ENCODE results near the gene SFXN2. TPM values are rescaled to one million over a fixed set of nuclear protein-coding genes. Genes with fewer than 3 reads are reported as not detected.

The SFXN2 gene
- total RNA-seq, 2 experiments from 2014 or later = 22.1 to 30.1 TPM

DNA sequence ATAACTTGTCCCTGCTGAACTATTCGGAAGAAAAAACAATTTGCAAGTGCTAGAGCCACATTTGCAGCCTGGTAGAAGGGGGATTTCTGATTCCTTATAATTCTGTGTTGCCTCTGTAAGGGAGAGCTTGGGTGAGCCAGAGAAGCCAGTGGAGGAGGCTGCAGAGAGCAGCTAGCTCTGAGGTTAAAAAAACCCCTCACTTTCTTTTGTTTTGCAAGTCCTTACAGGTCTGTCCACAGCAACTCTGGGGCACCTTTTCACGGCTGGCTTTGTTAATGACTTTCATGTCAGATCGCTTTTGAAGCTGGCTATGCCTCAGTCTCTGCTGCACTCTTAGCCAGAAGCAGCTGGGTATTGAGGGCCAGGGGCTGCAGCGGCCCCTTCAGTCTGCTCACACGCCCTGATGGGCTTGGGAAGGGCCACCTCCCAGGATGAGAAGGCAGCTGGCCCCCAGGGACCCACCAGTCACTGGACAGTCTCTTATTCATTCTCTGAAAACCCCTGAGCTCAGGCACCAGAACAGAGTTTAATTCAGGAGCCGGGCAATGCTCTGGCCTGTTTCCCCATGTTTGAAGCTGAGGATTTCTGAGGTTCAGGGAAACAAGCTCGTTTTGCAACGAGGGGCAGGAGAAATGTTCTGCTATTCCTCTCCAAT, 39.3 kb upstream of the SFXN2 start:
- Mint-ChIP-seq H3K27ac (peak overlapping the region; percentile 29), H3K4me3 (no peak overlapping the region)

DNA sequence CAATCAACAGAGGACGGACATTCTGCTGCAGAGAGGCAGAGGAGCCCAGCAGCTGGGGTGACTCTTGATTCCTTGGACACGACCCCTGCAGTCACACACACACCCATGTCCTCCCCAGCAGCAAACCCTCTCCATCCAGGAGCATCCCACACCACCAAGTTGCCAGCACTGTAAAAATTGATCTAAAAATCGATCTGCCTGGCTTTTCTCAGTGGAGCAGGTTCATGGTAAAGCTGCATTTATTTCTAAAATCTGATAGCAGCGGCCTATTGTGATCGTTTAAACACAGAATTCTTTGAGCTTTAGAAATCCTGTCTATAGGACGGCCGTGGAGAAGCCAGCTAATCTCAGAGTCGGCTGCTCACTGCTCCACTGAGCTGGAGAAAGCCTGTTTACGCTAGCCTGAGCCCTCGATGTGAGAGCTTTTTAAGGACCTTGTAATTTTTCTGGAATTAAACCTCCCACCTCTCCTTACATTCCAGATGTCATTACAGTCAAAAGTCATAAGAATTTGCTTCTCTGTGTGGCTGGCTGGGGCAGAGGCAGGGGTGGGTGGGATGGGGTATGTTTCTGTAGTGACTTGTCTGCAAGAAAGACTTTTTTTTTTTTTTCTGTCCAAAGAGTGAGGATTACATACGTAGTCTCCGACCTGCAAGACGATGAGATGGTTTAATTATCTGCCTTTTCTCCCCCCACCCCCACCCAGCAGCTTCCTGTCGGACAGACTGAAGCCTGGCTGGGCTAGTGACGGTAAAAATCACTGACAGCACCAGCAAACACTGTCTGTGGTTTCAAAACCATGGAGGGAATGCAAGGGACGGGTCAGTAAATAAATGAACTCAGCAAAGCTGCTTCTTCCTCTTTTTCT, 38.5 kb upstream of the SFXN2 start:
- CTCF ChIA-PET = interaction anchor here (0.6 to 4.8 kb wide), 11 partner anchors 10 to 226 kb away, joined by 3 to 23 read pairs (median 4); partner anchors contain the start of gene SUFU
- Mint-ChIP-seq H3K27ac (no peak overlapping the region), H3K4me3 (no peak overlapping the region), H3K27me3 (no peaks in the 10 kb centered on the region), H3K4me1 (peaks cover 35% of the 10 kb centered on the region), H3K9me3 (ENCODE audit: low read depth) (no peaks in the 10 kb centered on the region), H3K36me3 (peaks cover 6% of the 10 kb centered on the region)
- ATAC-seq = no peak
- DNase-seq = no peak

More for the DNA sequence above, 39.3 kb upstream of the SFXN2 start:
- no peaks in the 10 kb centered on the region for H3K9me3 Mint-ChIP-seq (ENCODE audit: low read depth)
- CTCF ChIA-PET = interaction anchor here (0.6 to 4.8 kb wide), 13 partner anchors 12 to 226 kb away, joined by 3 to 23 read pairs (median 5); partner anchors contain the start of genes SUFU and TRIM8
- peaks cover 35% of the 10 kb centered on the region for H3K4me1 Mint-ChIP-seq
- ATAC-seq (no peak), DNase-seq (no peak)
- H3K27me3 Mint-ChIP-seq = no peaks in the 10 kb centered on the region
- peaks cover 2% of the 10 kb centered on the region for H3K36me3 Mint-ChIP-seq

DNA sequence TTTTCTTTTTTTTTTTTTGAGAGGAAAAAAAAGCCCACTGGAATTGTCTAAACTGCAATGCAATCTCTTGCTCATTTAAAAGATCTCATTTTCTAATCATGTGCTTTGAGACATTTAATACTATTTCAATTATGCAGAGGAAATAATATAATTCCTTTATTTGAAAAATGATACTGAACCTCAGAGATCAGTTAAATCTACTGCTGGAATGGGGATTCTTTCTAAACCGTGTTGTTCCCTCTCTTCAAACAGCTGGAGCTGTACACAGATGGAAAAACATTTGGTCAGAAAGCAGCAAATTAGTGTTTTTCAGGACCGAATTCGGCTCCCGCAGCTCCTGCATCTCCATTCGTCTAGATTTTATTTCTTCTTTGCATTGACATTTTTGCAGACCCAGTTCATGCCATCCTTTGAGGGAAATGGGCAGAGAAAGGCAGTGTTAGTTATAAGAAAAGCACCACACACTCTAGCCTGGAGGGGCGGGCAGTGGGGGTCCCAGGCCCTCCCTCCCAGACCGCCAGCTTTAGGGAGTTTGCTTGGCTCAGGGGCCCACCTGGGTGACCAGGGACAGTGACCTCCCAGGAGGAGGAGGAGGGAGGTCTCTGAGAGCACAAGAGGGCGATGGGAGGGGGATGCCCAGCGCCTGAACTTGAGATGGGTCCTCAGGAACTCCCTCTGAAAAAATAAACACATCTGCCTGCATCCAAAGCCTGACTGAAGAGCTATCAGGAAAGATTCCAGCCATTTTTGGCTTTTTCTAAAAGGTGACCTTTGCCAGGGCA, 37.7 kb upstream of the SFXN2 start:
- H3K9me3 Mint-ChIP-seq (ENCODE audit: low read depth) = no peaks in the 10 kb centered on the region
- CTCF ChIA-PET = interaction anchor here (0.6 to 4.8 kb wide), 9 partner anchors 9 to 945 kb away, joined by 3 to 23 read pairs (median 4); partner anchors contain the start of gene TRIM8

DNA sequence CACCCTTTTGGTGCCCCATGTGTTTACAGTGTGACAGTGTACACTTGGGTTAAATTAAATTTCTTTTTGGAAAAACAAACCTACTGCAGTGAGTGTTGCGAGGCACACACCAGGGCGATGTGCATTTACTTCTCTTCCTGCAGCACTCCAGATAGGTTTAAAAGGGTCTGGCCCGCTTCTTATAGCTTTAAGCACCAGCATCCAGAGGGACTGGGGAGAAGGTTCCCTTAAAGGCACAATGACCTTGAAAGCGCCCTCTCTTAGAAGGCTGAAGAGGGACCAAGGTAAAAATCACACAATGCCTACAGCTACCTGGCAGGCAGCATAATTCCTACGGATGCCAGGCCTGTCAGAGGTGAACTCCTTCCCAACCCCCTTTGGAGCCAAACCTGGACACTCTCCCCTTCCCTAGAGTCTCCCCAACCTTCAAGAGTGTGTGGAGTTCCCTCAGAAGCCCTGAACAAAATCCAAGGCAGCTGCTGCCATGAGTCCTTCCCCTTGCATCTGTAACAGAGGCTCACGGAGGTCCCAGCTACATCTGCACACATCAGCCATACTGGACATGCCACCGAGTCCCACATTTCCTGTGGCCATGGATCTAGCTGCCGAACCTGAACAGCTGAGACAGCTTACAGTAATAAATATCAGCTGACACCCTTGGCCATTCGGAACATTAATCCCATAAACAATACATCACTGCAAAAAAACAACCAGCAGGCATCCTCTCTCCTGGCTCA, 36.9 kb upstream of the SFXN2 start:
- peaks cover 48% of the 10 kb centered on the region for H3K4me1 Mint-ChIP-seq
- H3K9me3 Mint-ChIP-seq (ENCODE audit: low read depth) = no peaks in the 10 kb centered on the region
- H3K27ac Mint-ChIP-seq = no peak overlapping the region
- CTCF ChIA-PET = interaction anchor here (0.6 to 4.8 kb wide), 7 partner anchors 8 to 945 kb away, joined by 3 to 23 read pairs (median 5); partner anchors contain the start of genes ARL3, SFXN2 and TRIM8
- no peak overlapping the region for H3K4me3 Mint-ChIP-seq
- DNase-seq (no peak), ATAC-seq (no peak)
- H3K27me3 Mint-ChIP-seq = no peaks in the 10 kb centered on the region
- H3K36me3 Mint-ChIP-seq = peaks cover 15% of the 10 kb centered on the region

More for the DNA sequence above, 37.7 kb upstream of the SFXN2 start:
- Mint-ChIP-seq H3K27ac (no peak overlapping the region), H3K4me3 (no peak overlapping the region), H3K4me1 (peaks cover 40% of the 10 kb centered on the region), H3K27me3 (no peaks in the 10 kb centered on the region), H3K36me3 (peaks cover 11% of the 10 kb centered on the region)
- no peak for ATAC-seq
- DNase-seq = no peak

DNA sequence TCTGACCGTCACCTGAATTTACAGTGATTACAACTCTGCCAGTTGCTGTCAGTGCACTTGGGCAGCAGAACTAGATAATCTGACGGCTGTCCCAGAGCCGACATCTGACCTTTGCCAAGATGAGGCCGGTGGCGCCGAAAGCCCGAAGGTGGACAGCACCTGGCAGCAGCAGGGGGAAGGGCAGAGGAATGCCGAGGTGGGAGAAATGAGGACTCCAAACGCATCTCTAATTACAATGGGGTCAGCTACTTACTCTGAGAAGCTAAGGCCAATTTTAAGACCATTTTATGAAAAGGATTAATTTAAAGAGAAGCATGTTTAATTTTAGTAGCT, 36.4 kb upstream of the SFXN2 start:
- peaks cover 15% of the 10 kb centered on the region for H3K36me3 Mint-ChIP-seq
- H3K4me1 Mint-ChIP-seq = peaks cover 49% of the 10 kb centered on the region
- no peaks in the 10 kb centered on the region for H3K27me3 Mint-ChIP-seq
- H3K9me3 Mint-ChIP-seq (ENCODE audit: low read depth) = no peaks in the 10 kb centered on the region
- no peak overlapping the region for H3K27ac Mint-ChIP-seq
- no peak for DNase-seq
- CTCF ChIA-PET = interaction anchor here (0.8 to 3.4 kb wide), 4 partner anchors 9 to 36 kb away, joined by 4 to 10 read pairs (median 6); partner anchors contain the start of genes ARL3, SFXN2 and TRIM8
- ATAC-seq = no peak
- H3K4me3 Mint-ChIP-seq = no peak overlapping the region

DNA sequence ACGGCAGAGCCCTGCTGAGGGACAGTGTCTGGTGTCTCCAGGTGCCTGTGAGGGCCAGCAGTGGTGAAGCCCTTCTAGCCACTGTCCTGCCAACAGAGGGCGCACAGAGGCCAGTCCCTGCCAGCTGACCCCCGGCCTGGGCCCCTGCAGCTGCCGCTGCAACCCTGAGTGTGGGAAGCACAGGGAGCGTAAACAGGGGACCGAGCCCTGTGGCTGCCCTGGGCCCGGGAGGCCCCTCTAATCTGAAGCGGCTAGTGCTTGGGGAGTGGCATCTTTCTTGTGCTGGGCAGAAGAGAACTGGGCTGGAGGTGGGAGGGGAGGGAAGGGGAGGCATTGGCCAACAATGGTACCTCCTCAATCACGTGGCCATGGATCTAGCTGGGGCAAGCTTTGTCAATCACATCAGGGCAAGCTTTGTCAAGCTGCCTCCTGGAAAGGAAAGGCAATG, 35.6 kb upstream of the SFXN2 start:
- CTCF ChIA-PET = interaction anchor here (0.7 to 3.4 kb wide), 7 partner anchors 9 to 223 kb away, joined by 3 to 10 read pairs (median 4); partner anchors contain the start of genes ARL3 and SFXN2
- H3K9me3 Mint-ChIP-seq (ENCODE audit: low read depth) = no peaks in the 10 kb centered on the region
- H3K36me3 Mint-ChIP-seq = peaks cover 17% of the 10 kb centered on the region
- ATAC-seq (no peak), DNase-seq (no peak)
- no peak overlapping the region for H3K27ac Mint-ChIP-seq
- H3K4me3 Mint-ChIP-seq = no peak overlapping the region
- peaks cover 42% of the 10 kb centered on the region for H3K4me1 Mint-ChIP-seq
- H3K27me3 Mint-ChIP-seq = no peaks in the 10 kb centered on the region

DNA sequence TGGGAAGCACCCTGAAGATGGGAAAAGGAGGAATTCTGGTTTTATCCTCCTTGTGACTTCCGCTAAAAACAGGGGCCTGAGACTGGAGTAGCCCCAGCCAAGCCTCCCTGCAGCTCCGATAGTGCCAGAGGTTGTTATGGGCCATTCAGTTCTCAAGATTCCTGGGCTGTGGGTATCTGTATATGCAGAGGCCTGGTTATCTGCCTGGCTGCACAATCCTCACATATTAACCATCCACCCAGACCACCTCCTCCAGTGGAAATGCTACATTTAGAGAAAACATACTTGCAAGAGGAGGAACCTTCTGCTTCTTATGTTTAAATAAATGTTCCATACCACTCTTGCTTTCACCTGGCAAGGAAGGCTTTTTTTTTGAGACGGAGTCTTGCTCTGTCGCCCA, 34.8 kb upstream of the SFXN2 start:
- CTCF ChIA-PET = interaction anchor here (0.8 to 3.4 kb wide), 6 partner anchors 10 to 35 kb away, joined by 3 to 10 read pairs (median 4); partner anchors contain the start of genes ARL3 and SFXN2
- H3K4me1 Mint-ChIP-seq = peaks cover 35% of the 10 kb centered on the region
- peaks cover 17% of the 10 kb centered on the region for H3K36me3 Mint-ChIP-seq
- H3K9me3 Mint-ChIP-seq (ENCODE audit: low read depth) = no peaks in the 10 kb centered on the region
- no peak for ATAC-seq
- H3K27me3 Mint-ChIP-seq = no peaks in the 10 kb centered on the region
- no peak overlapping the region for H3K27ac Mint-ChIP-seq
- no peak for DNase-seq
- no peak overlapping the region for H3K4me3 Mint-ChIP-seq

DNA sequence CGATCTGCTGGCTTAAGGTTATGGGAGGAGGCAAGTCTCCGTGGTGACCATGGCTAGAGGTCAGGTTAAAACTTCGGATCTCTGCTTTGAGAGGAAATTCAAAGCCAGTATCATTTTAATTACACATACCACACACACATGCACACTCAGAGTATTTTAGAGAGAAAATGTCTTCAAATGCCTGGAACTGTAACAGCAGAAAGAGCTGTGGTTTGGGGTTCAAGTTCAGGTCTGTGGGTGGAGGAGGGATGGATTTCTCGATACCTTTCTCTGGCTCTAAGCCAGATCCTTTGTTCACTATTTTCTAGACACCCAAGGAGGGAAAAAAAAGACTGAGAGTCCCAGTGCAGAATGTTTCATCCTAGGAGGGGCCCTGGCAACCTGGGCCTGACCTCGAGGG, 32.7 kb upstream of the SFXN2 start:
- H3K4me1 Mint-ChIP-seq = peaks cover 16% of the 10 kb centered on the region
- peaks cover 25% of the 10 kb centered on the region for H3K36me3 Mint-ChIP-seq
- no peak for ATAC-seq
- peak overlapping the region; percentile 20 for H3K27ac Mint-ChIP-seq
- H3K9me3 Mint-ChIP-seq (ENCODE audit: low read depth) = no peaks in the 10 kb centered on the region
- no peaks in the 10 kb centered on the region for H3K27me3 Mint-ChIP-seq
- no peak overlapping the region for H3K4me3 Mint-ChIP-seq
- CTCF ChIA-PET = no interaction called here
- DNase-seq = no peak

DNA sequence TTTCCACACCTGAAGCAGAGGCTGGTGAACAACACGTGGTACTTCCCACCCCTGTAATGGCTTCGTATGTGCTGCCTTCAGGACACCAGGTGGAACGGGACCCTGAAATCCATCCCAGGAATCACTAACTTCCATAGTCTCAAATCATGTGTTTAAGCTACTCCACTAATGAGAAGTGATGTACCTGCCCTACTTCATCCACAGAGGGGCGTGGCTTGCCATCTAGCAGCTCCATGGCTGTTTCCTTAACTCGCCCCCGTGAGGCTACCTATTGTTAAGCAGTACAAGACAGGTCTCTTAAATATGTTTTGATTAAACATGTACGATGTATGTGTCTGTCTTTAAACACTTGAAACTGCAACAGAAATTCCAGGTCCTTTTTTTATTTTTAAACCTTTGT, 32.0 kb upstream of the SFXN2 start:
- CTCF ChIA-PET = no interaction called here
- DNase-seq = no peak
- no peak for ATAC-seq
- Mint-ChIP-seq H3K27ac (no peak overlapping the region), H3K9me3 (ENCODE audit: low read depth) (no peaks in the 10 kb centered on the region), H3K27me3 (no peaks in the 10 kb centered on the region), H3K36me3 (peaks cover 25% of the 10 kb centered on the region), H3K4me3 (no peak overlapping the region), H3K4me1 (peaks cover 15% of the 10 kb centered on the region)

DNA sequence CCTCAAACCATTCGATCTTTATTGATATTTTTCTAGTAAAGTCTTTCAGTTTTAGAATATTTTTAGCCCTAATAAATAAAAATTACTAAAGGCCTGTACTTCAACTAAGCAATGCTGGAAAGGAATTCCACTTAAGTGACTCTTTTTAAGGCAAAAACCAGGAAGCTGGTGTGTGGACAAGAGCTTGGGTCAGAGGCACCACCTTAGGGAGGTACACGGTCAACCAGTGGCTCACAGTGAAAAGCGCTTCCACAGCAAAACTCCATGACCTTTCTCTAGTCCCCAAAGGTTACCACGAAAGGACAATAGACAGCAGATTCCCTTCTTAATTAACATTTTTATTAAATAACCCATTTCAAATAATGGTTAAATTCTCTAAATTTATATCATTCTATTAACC, 31.5 kb upstream of the SFXN2 start:
- Mint-ChIP-seq H3K9me3 (ENCODE audit: low read depth) (no peaks in the 10 kb centered on the region), H3K36me3 (peaks cover 28% of the 10 kb centered on the region), H3K4me3 (no peak overlapping the region), H3K4me1 (peaks cover 15% of the 10 kb centered on the region), H3K27me3 (no peaks in the 10 kb centered on the region), H3K27ac (no peak overlapping the region)
- DNase-seq (no peak), ATAC-seq (no peak)
- CTCF ChIA-PET = no interaction called here

DNA sequence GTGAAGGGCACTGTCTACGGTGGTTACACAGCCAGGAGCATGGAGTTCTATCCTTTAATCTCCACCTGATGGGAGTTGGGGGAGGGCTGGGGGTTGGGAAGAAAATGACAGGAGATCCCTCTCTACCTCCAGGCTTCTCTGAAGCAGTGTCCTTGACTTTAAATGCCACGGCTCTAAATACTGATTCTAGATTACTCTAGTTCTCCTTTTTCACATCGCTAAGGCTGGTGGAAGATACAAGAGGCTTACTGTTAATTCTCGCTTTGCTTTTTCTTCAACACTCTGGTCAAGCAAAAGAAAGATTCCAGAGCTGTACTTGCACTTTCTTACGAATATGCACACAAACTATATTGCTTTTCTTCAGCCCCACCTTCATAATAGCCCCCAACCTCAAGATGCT, 30.7 kb upstream of the SFXN2 start:
- CTCF ChIA-PET = interaction anchor here (0.9 kb wide), 1 partner anchor 22 kb away, joined by 3 read pairs; no protein-coding TSS in a partner anchor
- Mint-ChIP-seq H3K36me3 (peaks cover 29% of the 10 kb centered on the region), H3K4me3 (no peak overlapping the region), H3K4me1 (peaks cover 15% of the 10 kb centered on the region), H3K27me3 (no peaks in the 10 kb centered on the region), H3K9me3 (ENCODE audit: low read depth) (no peaks in the 10 kb centered on the region), H3K27ac (no peak overlapping the region)
- DNase-seq (no peak), ATAC-seq (no peak)

DNA sequence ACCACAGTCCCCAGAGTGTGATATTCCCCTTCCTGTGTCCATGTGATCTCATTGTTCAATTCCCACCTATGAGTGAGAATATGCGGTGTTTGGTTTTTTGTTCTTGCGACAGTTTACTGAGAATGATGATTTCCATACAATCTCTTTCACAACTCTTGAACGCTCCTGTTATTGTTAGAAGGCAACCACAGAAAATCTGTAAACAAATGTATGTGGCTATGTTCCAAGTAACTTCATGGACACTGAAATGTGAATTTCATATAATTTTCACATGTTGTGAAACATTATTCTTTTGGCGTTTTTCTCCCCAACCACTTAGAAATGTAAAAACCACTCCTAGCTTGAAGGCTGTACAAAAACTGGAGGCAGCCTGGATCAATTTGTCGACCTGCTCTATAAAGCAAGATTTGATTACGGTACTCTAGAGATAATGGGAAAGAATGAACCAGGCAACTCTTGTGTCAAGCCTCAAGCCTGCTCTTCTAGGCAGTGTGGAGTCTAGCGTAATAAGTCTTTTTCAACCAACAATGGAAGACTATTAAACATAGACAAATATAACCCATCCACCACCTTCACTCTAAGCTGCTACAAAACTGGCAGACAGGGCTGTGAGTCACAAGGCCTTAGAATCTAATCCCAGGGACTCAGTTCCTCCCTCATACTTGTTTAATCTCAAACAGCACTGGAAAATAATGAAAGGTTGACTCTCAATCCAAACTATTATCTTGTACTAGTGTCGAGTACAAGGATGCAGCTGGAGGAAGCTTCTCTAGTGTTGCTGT, 23.0 kb upstream of the SFXN2 start:
- CTCF ChIA-PET = no interaction called here
- Mint-ChIP-seq H3K27ac (no peak overlapping the region), H3K4me1 (no peaks in the 10 kb centered on the region), H3K27me3 (no peaks in the 10 kb centered on the region), H3K36me3 (peaks cover 15% of the 10 kb centered on the region), H3K4me3 (no peak overlapping the region), H3K9me3 (ENCODE audit: low read depth) (no peaks in the 10 kb centered on the region)
- no peak for DNase-seq
- no peak for ATAC-seq

Data from activated CD8-positive, alpha-beta memory T cell treated with anti-CD3 and anti-CD28 coated beads, Interleukin-2, amount 10 ng/mL, durations not matched to agents 7 days and 5 days (primary cell).